ENCODE data around the gene PICALM.

The PICALM gene

DNA sequence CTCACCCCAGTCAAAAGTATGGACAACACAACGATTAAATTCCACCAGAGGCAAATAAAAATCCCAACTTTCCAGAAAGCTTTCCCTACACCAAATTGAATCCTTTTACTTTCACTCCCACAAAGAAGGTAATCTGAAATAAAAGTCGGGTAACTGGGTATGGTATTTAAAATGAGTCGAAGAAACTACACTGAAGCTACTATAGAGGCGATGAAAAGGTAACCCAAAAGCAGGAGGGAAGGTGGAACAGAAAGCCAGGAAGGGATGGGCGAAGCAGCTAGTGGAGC is 1.1 kb downstream of the PICALM start:
- TF ChIP-seq, protein P1, sequence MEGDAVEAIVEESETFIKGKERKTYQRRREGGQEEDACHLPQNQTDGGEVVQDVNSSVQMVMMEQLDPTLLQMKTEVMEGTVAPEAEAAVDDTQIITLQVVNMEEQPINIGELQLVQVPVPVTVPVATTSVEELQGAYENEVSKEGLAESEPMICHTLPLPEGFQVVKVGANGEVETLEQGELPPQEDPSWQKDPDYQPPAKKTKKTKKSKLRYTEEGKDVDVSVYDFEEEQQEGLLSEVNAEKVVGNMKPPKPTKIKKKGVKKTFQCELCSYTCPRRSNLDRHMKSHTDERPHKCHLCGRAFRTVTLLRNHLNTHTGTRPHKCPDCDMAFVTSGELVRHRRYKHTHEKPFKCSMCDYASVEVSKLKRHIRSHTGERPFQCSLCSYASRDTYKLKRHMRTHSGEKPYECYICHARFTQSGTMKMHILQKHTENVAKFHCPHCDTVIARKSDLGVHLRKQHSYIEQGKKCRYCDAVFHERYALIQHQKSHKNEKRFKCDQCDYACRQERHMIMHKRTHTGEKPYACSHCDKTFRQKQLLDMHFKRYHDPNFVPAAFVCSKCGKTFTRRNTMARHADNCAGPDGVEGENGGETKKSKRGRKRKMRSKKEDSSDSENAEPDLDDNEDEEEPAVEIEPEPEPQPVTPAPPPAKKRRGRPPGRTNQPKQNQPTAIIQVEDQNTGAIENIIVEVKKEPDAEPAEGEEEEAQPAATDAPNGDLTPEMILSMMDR (conservative IDR thresholded peaks at IDR 0.05; ENCODE audit: low read length) = no peak
- no peak for DNase-seq (ENCODE audit: low read depth)
- H3K4me3 ChIP-seq (ENCODE audit: low read length) = peak overlapping the region; percentile 71

DNA sequence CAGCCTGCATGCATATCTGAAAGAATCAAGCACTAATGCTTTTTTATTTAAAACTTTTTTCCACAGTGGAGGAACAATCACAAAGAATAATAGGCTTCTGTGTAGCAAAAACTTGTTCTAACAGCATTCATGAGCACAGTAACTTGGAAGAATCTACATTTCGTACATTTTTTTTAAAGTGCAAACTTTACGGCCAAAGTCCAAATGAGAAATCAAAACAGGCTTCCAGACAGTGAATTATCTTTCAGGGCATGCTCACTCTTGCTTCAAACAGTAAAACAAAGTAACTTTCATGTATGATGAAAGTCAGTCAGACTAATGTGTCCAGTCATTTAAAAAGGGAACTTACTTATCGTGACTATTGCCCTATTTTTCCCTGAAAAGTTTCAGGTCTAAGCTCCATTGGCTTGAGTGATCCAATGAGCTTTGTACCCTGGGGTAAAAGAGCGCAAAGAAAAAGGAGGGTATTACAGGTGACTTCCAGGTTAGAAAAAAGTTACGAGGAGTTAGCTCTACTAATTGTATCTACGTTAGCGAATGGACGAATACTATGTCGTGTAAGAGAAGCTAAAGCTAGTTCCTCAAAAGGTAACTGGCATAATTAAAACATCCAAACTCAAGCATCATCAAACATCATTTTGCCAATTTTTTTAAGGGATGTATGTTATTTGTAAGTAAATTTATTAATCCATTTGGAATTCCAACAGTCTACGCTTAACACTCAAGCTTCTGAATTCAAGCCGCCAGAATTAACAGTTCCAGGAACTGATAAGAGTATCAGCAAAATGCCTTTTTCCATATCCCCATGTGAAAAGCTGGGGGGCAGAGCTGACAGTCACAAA is 1.7 kb downstream of the PICALM start:
- no peak for DNase-seq (ENCODE audit: low read depth)
- TF ChIP-seq, protein P1 (conservative IDR thresholded peaks at IDR 0.05; ENCODE audit: low read length) = no peak
- peak overlapping the region; percentile 71 for H3K4me3 ChIP-seq (ENCODE audit: low read length)

DNA sequence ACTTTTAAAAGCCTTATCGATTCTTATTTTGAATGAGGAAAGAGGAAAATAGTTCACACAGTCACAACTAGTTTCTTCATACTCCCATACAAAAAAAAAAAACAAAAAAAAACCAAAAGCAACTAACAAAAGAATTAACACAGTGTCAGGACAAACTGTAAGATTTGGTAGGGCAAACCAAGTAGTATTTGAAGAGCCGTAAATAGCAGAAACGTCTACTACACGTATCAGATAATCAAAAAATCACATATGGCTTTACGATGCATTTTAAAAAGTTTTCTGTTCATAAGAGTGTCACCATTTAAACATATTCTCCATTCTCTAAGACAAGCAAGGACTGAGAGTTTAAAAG is 2.3 kb downstream of the PICALM start:
- TF ChIP-seq, protein P1 (conservative IDR thresholded peaks at IDR 0.05; ENCODE audit: low read length) = no peak
- peak overlapping the region; percentile 71 for H3K4me3 ChIP-seq (ENCODE audit: low read length)
- no peak for DNase-seq (ENCODE audit: low read depth)

DNA sequence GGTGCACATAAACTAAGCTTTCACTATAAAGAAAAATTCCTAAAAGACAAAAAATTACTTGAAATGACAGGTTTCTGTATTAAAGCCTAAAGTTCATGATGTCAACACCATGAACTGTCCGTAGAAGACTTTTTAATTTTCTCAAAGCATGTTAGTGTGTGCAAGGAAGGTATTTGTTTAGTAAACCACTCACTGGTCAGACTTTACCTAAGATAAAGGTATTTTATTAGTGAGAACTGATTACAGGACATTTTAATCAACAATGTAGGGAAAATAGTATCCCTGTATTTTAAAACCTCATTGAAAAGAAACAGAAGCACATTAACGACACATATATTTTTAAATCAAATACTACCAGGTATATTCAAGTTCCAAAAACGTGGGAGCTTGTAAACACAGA is 2.9 kb downstream of the PICALM start:
- DNase-seq (ENCODE audit: low read depth) = no peak
- peak overlapping the region; percentile 71 for H3K4me3 ChIP-seq (ENCODE audit: low read length)
- TF ChIP-seq, protein P1 (conservative IDR thresholded peaks at IDR 0.05; ENCODE audit: low read length) = no peak

DNA sequence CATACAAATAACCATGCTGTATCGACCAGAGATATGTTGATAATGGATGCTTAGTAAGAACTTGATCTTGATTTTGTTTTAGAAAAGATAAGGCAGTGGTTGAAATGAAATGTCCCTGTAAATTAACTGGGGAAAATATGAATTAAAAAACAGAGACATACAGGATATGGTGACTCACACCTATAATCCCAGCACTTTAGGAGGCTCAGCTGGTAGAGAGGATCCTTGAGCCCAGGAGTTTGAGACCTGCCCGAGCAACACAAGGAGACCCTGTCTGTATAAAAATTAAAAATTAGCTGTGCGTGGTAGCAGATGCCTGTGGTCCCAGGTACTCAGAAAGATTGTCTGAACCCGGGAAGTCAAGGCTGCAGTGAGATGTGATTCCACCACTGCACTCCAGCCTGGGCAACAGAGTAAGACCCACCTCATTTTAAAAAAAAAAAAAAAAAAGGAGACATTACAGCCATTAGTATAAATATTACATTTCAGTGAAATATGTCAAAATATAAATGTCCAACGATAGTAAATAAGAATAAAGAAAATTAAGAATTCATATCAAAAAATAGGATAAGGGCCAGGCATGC is 4.6 kb downstream of the PICALM start:
- H3K4me3 ChIP-seq (ENCODE audit: low read length) = no peak overlapping the region
- TF ChIP-seq, protein P1 (conservative IDR thresholded peaks at IDR 0.05; ENCODE audit: low read length) = no peak
- DNase-seq (ENCODE audit: low read depth) = no peak

DNA sequence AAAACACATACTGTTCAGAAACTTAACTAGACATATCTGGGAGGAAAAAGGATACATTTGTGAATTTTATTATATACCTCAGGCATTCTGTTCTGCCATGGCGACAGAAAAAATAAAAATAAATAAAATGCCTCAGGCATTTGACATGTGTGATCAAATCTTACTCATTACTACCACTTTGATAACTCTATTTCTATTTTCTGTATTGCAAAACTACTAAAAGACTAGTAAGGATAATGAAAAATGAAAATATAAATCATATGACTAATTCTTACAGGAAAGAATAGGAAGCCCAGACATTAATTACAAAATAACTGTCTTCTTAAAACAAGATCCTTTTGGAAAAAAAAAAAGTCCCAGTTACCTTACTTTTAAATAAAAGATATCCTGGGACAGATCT is 5.3 kb downstream of the PICALM start:
- DNase-seq (ENCODE audit: low read depth) = peak; percentile 53
- TF ChIP-seq, protein P1 (conservative IDR thresholded peaks at IDR 0.05; ENCODE audit: low read length) = no peak
- no peak overlapping the region for H3K4me3 ChIP-seq (ENCODE audit: low read length)

DNA sequence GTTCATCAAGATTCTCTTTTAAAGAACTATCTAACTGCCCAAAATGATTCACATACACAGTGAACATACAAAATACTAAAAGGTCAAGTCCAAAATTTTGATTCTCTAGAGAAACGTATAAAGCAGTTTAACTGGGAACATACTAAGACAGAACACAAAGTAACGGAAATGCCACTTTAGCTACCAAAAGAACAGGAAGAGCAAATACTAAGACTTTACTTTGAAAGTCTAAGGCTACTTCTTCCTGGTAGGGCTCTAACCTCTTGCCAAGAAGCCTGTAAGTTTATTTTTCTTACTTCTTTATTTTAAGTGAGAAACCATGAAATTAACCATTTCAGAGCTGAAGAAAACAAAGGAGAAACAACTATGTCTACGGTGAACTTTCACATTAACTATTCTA is 6.2 kb downstream of the PICALM start:
- TF ChIP-seq, protein P1 (conservative IDR thresholded peaks at IDR 0.05; ENCODE audit: low read length) = no peak
- peak; percentile 16 for DNase-seq (ENCODE audit: low read depth)
- no peak overlapping the region for H3K4me3 ChIP-seq (ENCODE audit: low read length)
